C4-2B (cell line): ENCODE data around the gene MDH2.
"Not testable (repeated sequence)": the region's sequence is repeated elsewhere in the genome, so short reads cannot be mapped to it uniquely, and the experiment has no call there.

Experiments used
- H3K27ac ChIP-seq: fragments of 450-650 bp; 2 replicates; pipeline ENCODE4 v1.5.1; 2017
- ZFX ChIP-seq: fragments of 450-650 bp; IDR thresholded peaks from 2 replicates; pipeline ENCODE4 v1.6.1; 2017
- TF ChIP-seq, protein P1 (sequence below): fragments of 450-650 bp; conservative IDR thresholded peaks from 2 replicates; pipeline ENCODE4 v1.5.1; 2017; ENCODE audit warnings: mild to moderate bottlenecking

MDH2 gene

DNA sequence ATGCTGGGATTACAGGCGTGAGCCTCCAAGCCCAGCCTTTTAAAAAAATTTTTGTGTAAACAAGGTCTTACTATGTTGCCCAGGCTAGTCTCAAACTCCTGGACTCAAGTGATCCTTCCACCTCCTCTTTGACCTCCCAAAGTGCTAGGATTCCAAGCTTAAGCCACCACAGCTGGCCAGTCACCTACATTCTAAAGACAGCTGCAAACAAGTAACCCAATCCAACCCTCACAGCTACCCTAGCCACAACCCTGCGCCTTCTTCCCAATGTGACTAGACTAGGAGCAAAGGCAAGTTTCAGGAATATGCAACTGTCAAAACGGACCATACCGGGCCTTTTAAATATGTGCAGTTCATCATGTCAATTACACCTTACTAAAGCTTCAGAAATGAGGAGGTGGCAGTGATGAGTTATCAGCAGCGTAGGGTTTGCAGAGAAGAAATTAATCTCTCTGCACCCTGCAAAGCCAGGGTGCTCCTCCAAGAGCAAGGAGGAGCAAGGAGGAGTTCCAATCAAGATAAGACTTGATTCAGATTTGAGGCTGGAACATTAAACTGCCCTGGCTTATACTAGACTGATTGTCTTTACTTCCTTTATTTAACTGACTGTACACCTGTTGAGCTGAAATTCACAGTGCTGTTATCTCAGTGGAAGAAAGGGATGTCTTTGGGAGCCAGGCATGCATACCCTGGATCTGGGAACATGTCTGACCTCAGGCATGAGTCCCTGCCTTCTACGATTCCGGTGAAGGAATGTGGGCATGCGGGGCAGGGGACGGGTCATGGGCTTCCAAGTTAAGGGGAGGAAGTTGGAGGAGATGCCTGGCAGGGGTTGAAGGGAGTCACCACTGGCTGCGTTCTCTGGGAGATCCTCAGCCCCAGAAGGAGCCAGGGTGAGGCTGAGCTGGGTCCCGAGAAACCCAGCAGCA lies 38.0 kb upstream of the MDH2 start:
- TF ChIP-seq, protein P1, sequence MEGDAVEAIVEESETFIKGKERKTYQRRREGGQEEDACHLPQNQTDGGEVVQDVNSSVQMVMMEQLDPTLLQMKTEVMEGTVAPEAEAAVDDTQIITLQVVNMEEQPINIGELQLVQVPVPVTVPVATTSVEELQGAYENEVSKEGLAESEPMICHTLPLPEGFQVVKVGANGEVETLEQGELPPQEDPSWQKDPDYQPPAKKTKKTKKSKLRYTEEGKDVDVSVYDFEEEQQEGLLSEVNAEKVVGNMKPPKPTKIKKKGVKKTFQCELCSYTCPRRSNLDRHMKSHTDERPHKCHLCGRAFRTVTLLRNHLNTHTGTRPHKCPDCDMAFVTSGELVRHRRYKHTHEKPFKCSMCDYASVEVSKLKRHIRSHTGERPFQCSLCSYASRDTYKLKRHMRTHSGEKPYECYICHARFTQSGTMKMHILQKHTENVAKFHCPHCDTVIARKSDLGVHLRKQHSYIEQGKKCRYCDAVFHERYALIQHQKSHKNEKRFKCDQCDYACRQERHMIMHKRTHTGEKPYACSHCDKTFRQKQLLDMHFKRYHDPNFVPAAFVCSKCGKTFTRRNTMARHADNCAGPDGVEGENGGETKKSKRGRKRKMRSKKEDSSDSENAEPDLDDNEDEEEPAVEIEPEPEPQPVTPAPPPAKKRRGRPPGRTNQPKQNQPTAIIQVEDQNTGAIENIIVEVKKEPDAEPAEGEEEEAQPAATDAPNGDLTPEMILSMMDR, result no peak
- no peak for TF ChIP-seq ZFX
- H3K27ac ChIP-seq, result no peak overlapping the region

DNA sequence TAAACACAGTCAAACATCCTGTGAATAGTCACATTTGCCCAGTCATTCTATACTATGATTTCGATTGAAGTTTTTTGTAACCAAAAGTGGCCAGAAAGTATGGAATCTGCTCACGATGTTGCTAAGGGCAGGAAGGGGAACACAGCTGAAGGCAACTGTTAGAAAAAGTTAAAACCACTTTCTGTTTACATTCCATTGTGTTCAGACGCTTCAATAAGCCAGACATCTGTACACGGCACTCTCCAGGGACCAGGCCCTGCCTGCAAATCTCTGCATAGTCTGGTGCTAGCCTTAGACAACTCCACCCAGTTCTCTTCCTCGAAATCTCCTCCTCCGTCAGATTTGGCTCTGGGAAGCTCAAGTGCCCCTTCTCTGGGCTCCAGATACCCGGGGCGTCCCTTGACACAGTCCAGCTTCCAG lies 36.5 kb upstream of the MDH2 start:
- TF ChIP-seq, protein P1, result no peak
- TF ChIP-seq ZFX, result no peak
- H3K27ac ChIP-seq, result no peak overlapping the region

DNA sequence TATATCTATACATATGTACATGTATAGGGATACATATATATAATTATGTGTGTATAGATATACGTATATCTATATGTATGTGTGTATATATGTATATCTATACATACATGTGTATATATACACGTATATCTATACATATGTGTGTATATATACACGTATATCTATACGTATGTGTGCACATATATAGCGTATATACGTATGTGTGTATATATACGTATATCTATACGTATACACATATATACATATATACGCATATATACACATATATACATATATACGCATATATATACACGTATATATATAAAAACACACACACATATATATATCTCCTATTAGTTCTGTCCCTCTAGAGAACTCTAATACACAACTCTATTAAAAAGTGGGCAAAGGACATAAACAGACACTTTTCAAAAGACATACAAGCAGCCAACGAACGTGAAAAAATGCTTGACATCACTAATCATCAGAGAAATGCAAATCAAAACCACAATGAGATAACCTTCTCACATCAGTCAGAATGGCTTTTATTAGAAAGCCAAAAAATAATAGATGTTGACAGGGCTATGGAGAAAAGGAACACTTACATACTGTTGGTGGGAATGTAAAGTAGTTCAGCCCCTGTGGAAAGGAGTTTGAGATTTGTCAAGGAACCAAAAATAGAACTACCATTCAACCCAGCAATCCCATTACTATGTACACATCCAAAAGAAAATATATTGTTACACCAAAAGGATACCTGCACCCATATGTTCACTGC lies 31.5 kb upstream of the MDH2 start:
- TF ChIP-seq ZFX, result no peak
- TF ChIP-seq, protein P1, result no peak
- no peak overlapping the region for H3K27ac ChIP-seq

DNA sequence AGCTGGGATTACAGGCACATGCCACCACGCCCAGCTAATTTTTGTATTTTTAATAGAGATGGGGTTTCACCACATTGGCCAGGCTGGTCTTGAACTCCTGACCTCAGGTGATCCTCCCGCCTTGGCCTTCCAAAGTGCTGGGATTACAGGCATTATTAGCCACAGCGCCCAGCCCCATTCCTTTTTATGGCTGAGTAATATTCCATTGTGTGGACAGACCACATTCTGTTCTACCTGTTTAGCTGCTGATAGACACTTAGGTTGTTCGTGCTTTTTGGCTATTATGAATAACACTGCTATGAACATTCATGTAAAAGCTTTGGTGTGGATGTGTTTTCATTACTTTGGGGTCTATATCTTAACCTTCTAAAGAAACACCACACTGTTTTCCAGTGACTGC lies 29.4 kb upstream of the MDH2 start:
- not testable (repeated sequence) for H3K27ac ChIP-seq

DNA sequence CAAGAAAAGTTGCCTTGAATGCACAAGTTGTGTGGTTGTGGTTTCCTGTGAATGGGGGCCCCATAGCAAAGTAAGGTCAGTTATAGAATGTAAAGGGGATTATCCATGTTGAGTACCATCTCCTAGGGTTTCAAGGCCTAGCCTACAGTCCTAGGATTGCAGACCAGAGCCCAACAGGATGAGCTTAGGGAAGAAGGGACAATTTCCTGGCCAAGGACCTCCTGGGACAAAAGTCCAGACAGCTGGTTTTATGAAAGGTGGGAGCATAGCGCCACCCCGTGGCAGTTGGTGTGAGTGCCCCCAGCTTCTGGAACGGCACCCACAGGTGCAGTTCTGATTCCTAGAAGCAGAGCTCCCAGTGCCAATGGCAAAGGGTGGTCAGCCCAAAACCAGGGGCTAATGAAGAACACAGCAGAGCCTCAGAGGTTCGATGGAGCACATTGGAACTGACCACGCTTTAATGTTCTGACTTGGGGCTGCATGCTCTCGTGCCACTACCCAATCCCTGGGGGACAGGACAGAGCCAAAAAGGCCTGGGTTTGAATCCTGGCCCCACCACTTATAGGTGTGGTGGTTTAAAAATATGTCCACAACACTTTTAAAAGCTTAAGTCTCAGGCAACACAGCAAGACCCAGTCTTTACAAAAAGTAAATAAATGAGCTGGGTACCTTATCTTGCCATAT lies 27.7 kb upstream of the MDH2 start:
- H3K27ac ChIP-seq, result no peak overlapping the region
- TF ChIP-seq, protein P1, result peak; percentile 87
- no peak for TF ChIP-seq ZFX

DNA sequence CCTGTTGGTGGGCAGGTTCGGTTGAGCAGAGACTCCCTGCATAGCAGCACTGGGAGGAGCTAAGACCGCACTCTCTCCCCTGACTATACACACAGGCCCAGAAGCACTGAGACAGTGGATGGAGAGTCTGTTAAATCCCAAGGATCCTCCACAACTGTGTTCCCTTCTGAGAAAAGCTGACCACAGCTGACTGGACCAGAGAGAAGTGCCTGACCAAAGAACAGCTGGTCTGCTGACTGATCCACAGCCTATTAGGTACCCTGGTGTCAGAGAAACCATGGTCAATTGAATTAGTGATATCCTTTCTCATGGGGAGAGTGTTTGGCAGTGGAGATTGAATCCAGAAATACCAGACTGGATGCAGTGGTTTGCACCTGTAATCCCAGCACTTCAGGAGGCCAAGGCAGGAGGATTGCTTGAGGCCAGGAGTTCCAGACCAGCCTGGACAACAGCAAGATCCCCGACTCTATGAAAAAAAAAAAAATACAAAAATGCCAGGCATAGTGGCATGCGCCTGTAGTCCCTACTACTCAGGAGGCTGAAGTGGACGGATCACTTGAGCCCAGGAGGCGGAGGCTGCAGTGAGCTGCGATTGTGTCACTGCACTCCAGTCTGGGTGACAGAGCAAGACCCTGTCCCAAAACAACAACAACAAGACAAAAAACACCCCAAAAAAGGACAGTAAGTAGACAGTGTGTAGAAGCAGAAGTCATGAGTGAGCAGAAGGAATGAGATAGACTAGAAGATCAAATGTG lies 25.7 kb upstream of the MDH2 start:
- H3K27ac ChIP-seq, result no peak overlapping the region
- TF ChIP-seq ZFX, result no peak
- TF ChIP-seq, protein P1, result no peak

DNA sequence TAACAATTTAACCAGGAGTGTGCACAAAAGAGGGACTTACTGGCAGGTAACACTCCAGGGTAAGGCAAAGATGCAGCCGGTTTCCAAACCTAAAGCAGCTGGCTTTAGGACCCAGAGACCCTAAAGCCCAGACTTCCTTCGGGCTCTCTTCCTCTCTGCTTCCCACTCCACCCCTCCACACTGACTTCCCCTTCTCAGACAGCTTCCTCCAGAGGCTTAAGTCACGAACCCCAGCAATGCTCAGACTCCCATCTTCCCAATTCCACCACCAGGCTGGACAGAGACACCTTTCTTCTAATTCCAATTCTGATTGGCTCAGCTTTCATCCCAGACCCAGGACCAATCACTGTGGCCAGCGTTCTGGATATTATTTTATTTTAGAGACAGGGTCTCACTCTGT lies 24.9 kb upstream of the MDH2 start:
- no peak overlapping the region for H3K27ac ChIP-seq
- TF ChIP-seq ZFX, result no peak
- TF ChIP-seq, protein P1, result no peak

DNA sequence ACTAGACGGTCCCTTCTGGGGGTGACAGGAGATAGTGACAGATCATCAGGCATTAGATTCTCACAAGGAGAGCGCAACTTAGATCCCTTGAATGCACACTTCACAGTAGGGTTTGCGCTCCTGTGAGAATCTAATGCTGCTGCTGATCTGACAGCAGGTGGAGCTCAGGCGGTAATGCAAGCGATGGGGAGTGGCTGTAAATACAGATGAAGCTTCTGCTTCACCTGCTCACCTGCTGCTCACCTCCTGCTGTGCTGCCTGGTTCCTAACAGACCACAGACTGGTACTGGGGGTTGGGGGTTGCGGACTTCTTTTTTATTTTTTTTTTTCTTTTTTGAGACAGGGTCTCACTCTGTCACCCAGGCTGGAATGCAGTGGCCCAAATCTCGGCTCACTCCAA lies 18.2 kb upstream of the MDH2 start:
- H3K27ac ChIP-seq, result not testable (repeated sequence)
